GM21381 (cell line): ENCODE measurements around the gene NALCN.

Experiments used
- ATAC-seq: cut with Tn5 transposase; IDR thresholded peaks from one replicate; pipeline ENCODE4 v1.9.1; 2021; ENCODE audit warnings: mild to moderate bottlenecking, moderate library complexity; ENCODE audit not compliant: unreplicated experiment

Gene NALCN

DNA sequence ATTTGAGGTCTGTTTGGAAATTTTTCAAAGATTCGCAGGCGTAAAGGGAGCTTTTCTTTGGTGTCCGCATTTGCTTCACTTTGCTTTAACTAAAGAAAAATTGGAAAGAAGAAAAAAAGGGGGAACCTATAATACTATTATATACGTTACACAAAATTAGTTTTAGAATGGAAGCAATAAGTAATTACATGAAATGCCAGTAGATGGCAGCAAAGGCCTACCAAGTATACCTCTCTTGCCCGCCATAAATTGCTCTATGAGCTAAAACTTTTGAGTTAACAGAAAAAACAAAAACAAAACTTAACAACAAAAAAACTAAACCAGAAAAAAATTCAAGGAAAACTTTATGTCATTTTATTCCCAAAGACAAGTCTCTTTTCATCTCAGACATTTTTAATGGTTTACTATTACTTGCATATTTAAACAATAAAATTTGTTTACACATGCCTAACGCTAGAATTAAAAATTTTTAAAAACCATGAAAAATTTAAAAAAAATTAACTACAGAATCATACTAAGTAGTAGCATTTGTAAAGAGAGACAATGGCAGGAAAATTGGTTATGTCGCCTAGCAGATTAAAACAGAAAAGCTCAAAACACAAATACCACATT, 271.4 kb downstream of the NALCN start:
- ATAC-seq, result peak; percentile 74

DNA sequence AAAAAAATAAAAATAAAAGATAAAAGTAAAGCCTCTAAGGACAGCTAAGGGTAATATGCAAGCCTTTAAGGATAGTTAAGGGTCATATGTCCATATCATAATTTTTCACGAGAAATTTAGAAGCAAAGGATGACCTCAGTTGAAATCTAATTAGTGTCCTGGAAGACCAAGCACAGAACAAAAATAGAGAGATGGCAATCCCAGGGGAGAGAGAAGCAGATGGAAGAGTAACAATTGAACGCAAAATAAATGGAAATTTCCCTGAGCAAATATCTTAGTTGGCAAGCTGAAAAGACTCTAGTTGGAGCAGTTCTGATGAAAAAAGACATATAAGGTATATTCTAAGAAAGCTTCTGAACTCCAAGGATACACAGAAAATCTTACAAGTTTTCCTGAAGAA, 275.4 kb downstream of the NALCN start:
- no peak for ATAC-seq

DNA sequence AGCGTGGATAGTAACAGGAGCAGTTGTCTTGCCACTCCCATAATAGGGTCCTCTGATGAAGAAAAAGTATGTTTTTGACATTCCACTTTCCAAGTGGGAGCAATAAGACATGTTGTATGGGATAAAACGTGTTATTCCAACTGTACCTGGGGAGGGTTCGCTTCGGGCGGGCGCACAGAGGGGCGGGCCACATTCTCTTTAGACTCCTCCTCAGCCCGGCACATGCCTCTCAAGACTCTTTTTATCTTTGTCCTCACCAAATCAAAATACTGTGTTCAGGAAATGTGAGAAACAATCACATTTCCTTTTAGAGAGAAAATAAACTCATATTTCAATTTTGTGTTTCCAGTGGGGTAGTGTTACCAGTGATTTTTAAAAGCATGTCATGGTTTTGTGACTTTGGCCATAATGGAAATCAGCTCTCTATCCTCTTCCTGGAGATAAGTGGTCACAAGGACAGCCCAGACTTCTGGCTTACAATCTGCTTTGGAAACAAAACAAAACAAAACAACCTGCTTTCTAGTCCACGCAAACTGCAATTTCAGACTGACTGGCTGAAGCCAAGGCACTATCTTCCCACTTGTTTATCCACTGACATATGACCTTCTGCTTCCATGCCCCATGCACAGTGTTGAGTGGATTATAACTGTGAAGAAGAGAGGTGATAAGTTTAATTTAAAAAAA, 276.1 kb downstream of the NALCN start:
- ATAC-seq, result no peak

DNA sequence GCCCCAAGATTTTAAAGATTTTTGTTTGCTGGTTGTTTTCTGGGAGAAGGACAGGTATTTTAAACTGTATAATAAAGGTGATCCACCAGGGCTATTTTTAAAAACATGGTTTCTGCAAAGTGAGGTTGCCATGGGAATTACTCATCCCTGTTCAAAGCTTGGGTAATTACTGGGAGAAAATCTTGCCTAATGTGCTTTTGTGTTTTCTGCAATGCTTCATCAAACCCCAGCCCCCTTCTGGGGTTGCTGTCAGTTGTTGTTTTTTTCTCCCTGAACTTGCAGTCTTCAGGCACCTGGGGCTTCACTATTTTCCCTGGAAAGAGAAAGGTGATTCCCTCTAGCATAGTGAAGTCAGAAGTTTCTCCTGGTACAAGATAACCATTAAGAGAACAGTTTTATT, 277.2 kb downstream of the NALCN start:
- no peak for ATAC-seq

DNA sequence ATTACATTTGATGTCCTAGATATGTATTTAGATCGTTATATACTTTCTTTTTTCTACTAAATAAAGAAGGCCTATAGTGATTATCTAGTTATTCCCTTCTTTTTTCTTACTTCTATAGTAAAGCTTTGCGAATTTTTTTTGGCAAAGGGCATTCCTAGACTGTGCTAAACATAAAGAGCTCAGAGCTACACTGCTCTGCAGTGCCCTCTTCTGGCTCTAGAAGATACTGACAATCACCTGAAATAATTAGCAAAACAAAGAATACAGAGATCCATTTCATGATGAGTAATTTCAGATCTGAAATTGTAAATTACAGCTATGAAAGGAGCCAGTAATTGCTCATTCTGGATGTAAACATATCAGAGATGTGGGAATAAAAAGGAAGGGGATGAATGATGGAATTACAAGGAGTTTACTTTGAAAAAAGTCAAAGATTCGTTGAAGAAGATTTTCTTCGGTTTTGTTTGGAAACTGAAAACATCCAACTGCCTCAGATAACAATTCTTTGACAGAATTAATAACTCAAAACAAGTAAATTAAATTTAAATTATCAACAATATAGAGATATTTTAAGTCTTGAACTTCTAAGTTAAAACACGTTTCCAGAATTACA, 288.5 kb downstream of the NALCN start:
- peak; percentile 87 for ATAC-seq

DNA sequence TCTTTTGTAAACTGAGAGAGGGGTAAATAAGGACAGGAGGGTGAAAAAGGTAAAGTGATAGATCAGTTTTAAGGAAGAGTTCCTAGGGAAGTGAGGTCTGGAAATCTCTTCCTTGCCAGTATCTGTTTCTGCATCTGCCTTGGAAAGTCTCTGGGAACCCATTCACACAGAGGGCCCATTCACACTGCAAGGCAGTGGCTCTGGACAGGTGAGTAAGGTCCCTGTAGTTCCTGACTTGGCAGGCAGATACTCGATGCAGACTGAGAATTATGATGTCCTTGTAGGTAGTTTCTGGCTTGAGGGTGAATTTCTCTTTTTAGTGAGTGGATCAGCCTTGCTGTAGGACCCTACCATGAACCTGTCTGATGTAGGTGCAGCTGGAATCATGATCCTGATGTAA, 293.3 kb downstream of the NALCN start:
- no peak for ATAC-seq

DNA sequence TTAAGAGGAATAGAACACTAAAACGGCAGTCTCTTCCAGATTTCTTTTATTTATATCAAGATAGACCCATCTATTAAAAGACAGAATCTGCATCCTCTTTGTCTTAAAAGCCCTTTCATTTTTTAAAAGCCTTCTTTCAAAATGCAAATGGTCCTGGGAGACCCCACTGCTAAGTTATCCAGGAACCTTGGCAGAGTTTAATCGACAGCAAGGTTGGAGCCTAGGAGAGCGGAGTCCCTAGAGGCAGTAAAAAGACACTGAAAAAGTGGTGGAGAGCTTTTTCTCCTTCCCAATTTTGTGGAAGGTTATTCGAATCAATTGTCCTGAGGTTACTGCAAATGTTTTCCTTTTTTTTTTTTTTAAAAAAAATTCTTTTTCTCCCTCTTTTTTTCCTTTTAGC, 294.7 kb downstream of the NALCN start:
- ATAC-seq, result no peak

DNA sequence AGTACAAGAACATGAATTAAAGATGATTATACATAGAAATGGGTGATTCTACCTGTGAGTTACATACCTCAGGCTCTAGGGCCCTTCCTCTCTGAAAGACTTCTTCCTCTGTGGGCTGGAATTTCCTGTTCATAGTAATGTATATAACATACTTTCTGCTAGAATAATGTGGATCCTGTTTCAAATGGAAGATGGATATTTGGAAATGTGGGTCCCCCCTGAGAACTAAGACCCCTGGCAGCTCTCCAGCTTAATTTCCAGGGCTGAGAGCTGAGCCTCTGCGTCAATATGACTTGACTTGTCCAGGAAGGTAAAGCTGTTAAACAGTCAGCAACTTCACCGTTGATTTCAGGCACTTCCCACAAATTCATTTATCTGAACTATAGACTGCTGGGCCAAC, 296.3 kb downstream of the NALCN start:
- no peak for ATAC-seq

DNA sequence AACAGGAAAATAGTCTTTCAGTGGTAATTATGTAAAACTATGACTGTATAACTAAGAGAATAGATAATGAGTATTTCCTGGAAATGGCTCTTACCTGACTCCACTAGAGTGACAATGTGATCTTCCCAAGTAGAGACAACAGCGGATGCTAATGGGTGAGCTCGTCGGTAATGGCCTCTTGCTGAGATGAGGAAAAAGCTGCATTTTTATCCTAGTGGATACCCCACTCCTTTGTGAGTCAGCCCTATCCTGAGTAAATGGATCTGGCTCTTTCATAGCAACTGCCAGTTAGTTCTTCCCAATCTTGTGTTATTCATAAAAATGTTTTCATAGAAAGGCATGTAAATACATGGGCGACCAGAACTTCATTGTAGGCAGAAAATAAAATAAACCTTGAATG, 299.5 kb downstream of the NALCN start:
- no peak for ATAC-seq

DNA sequence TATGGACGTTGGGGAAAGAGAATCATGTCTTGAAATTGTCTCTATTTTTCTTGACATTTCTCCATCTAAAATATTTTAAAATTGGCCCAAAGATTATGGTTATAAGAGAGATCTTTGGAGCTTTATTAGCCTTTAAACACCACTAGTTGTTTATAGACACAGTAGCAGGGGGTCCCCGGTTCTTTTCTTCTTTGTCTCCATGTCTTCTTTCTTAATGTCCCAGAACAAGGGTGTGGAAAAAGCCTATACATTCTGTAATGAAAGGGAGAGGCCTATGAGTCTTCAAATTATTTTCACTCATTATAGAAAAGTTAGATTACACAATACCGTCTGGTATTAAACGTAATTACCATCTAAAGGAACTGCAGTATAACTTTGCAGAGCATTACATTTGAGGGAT, 300.0 kb downstream of the NALCN start:
- no peak for ATAC-seq

DNA sequence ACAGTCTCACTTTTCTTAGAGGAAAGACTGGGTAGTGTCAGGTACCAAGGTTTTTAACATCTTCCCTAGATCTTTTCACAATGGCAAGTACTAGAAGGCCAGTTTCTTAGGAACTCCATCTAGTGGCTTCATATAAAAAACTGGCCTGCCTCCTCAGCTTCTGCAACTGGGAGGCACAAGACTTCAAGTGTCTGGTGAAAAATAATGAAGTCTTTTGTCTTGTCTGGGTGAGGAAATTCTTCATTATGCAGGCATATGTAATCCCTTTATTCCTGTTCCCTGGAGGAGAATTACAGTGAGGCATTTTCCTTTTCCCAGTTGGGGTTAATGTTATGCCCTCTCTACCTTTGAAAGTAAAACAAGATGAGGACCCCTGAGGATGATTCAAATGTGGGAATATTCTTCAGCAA, 300.5 kb downstream of the NALCN start:
- no peak for ATAC-seq

DNA sequence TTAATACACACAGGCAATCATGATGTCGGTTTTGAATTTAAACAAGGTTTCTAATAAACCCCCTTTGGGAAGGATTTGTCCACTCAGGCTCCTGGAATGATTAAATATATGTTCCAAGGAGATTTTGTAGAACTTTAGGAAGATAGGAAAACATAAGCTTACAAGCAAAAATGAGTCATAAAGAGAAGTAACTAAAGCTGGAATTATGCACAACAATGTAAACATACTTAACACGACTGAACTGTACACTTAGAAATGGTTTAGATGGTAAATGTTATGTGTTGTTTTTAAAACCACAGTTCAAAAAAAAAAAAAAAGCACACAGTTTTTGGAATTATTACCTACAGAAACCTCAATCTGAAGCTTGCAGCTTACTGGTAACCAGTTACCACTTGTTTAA, 304.4 kb downstream of the NALCN start:
- ATAC-seq, result no peak

DNA sequence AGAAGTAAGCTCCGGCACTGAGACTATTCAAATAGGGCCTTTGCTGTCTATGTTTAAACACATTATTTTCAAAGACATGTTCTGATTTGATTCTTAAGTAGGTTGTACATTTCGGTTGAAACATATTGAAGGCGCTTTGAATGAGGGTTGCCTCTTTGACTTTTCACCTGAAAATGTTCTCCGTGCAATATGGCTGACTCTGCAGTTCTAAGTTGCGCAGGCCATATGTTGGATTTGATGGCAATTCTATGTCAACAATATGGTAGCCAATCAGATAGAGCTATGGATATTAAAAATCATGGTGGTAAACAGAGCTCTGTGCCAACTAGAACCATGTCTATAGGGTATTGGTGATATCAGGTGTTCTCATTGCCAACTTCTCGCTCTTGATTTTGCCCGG, 307.3 kb downstream of the NALCN start:
- ATAC-seq, result no peak

DNA sequence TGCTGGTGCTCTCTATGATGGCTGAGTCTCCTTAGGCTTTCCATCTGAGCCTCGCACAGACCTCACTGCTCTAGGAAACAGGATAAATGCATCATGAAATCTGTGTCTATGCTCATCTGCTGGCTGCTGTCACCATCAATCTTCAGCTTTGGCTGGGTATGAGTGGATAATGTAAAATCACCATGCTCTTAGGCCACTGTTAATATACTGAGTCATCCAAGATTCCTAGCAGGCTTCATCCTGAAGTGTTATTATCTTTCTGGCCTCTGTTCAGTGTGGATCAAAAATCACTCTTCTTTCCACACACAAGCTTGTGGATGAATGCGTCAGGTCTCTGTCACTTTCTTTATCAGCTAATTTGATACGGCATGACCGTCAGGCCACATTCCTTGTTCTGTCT, 317.4 kb downstream of the NALCN start:
- no peak for ATAC-seq

DNA sequence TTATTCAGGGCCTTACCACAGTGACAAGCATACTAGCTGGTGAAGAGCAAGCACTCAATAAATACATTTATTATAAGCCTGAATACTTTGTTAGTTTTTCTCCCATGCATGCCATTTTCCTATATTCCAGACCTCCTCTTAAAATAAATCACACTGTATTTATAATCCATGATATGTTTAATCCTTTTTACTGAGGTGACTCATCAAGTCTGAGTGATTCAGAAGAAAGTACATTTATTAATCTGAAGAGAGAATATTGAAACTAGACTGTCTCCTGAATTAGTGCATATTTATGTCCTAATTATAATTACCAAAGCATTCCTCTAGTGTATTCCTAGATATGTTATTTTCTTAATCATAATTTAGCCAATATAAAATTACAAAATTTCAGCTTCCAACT, 323.3 kb downstream of the NALCN start:
- no peak for ATAC-seq

DNA sequence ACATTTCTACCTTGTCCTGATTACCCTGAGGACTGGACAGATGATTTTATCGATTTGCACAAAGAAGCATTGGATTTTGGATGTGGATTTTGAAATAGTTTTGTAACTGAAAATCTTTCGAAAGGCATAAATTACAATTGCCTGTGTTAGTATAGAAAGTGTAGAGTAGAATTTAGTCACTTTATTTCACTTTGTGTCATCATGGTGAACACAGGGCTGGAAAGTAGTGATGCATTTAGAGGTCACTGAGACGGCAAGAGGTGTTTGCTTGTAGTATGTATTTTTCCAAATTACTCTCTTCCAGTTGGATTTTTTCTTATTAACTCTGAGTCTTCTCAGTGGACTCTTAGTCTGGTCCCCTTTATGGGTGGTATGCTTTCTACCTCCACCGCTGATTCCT, 326.0 kb downstream of the NALCN start:
- ATAC-seq, result no peak

DNA sequence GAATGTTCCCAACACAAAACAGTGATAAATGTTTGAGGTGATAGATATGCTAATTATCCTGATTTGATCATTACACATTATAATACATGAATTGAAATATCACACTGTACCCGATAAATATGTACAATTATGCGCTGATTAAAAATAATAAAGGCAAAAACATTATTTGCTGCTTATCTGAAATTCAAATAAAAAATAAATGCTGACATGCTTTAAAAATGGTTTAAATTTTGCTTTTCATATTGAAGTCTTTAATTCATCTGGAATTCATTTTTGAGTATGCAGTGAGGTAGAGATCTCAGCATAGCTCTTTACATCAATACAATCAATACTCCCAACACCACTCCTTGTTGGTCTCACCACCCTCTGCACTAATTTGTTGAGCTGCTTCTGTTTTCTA, 330.8 kb downstream of the NALCN start:
- no peak for ATAC-seq

DNA sequence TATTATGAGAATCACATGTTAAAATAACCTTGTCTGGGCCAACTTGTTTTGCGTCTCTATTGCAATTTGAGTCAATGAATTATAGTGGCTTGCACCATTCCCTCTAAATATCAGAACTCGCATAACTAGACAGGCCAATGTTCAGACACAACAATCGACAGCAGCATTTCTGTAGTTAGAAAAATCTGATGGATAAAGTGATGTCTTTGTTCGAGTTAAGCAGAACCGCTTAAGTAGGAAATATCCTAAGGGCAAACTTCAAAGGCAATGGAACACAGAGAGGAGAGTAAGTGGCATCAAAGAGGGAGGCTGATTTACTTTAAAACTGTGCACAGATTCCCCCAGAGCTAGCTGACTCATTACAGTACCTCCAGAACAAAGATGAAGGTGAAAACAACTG, 333.9 kb downstream of the NALCN start:
- ATAC-seq, result no peak

DNA sequence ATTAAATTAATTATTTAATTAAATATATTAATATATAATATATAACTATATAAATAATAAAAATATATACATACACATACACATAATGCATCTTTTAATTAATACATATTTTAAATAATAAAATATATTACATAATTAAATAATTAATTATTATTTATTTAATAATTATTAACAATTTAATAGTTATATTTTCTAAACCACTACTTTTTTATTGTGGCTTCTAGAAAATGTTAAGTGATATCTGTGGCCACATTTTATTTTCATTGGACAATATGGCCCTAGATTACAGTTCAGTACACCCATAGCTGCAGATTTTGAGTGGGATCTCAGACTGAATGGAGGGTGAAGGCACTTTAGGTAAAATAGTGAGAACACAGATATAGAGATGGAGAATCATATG, 335.7 kb downstream of the NALCN start:
- no peak for ATAC-seq

DNA sequence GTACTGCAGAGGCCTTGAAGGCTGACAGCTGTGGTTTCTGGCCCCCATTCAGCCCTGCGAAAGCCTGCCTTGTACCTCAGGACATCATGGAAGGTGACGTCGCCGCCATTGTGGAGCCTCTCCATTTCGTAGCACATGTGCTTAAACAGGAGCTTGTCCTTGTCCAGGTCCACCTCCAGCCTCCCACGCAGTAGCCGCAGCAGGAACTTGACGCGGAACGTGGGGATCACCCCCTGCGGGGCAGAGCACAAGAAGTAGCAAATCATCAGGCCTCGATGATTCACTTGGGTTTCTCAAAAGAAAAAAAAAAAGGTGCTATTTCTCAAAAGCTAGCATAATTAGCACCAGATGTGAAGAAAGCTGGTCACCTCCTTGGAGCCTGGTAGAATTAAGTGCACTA, 351.0 kb downstream of the NALCN start:
- no peak for ATAC-seq

DNA sequence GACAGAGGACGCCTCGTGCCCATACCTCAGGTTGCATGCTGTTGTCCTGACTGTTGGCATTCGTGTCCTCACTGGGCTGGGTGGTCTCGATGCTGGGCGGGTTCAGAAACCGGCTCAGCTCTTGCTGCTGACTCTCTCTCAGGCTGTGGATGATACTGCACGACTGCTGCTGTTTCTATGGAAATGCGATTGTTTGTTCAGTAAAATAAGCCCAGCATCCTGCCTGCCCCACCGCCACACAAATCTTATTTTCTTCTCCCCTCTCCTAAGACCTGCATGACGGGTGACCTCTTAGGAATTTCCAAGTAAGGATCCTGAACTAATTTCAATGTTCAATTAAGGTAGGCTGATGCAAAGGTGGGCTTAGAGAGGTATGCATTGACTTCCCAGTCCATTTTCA, 356.5 kb downstream of the NALCN start:
- ATAC-seq, result no peak

DNA sequence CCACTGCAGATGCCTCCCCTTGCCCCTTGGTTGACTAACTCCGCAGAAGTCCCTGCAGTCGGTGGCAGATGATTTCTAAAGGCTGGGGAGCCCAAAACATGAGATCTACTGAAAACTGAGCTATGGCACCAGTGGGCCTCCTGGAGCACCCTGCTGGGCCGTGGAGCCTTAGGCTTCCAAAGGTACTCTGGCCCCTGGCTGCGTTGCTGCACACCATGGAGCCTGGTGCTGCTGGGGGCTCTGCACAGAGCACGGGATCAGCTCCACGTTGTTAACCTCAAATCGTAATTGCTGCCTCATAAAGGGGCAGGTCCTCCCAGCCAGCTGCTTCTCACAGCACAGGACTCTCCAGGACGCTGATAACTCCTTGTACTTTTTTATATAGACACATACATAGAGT, 357.5 kb downstream of the NALCN start:
- ATAC-seq, result no peak
